ENCODE results near the gene ACP1. TPM values are rescaled to one million over a fixed set of nuclear protein-coding genes. Genes with fewer than 3 reads are reported as not detected.

The ACP1 gene
- total and polyA plus RNA-seq, 10 of the 15 experiments (the other 5 are each of a cell fraction or from before 2014, with no cell fraction given), result 120 to 468 (median 175) TPM

DNA sequence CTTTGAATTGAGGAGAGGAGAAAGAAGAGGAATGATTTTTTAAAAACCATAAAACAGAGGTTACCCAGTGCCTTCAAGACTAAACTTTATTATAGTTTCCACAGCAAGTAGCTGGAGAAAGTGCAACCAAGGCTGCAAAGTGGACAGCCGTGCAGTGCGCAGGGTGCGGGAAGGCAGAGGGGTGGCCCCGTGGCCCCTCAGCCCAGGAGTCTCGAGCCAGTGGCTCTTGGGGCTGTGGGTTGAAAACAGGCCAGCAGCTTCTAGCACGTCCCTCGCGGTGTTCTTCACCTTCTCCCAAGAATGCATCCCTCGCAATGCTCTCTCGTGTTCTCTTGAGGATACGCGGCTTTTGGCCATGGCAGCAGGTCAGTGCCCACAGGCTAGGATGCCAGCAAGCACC is 51.6 kb downstream of the ACP1 start (continued):
- TF ChIP-seq, protein P1, sequence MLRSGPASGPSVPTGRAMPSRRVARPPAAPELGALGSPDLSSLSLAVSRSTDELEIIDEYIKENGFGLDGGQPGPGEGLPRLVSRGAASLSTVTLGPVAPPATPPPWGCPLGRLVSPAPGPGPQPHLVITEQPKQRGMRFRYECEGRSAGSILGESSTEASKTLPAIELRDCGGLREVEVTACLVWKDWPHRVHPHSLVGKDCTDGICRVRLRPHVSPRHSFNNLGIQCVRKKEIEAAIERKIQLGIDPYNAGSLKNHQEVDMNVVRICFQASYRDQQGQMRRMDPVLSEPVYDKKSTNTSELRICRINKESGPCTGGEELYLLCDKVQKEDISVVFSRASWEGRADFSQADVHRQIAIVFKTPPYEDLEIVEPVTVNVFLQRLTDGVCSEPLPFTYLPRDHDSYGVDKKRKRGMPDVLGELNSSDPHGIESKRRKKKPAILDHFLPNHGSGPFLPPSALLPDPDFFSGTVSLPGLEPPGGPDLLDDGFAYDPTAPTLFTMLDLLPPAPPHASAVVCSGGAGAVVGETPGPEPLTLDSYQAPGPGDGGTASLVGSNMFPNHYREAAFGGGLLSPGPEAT (IDR thresholded peaks at IDR 0.05; ENCODE audit: low read depth), result no peak

DNA sequence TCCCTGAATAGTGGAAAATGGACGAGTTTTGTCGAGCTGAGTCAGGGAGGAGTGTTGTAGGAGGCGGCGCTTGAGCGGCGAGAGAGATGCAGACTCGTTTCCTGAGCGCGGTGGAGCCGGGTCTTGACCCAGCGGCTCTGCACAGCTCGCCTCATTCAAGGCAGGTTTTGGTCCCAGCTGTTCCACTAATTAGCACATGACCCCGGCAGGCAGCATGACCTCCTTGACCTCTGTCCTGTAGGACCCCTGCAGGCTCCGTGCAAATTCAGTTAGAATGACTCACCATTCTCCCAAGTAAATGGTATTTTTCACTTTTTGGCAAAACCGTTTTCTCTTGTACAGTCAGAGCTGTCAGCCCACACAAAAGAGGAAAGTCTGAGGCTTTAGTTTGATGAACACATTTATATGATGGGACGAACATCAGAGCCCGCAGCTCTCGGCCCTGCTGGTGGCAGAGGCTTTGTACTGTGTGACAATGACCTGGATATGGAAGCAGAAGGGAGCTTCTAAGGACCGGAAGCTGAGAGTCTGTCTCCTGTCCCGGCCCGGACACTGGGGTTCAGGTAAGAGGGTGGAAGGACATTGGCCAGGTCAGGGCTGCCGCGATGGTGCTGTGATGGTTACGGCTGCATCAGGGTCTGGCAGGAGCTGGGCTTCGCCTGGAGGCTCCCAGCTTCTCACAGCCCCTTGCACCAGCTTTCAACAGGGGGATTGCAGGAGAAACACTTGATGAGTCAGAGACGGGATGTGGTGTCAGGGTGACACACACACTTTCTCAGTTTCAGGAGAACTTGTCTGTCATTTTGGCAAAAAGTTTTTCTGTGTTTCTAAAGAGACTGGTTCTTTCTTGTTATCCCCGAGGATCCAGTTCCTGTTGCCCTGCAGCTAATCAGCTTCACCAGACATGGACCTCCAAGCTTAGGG is 53.0 kb downstream of the ACP1 start:
- Histone ChIP-seq H3K4me3 (no peak overlapping the region), H3K4me2 (ENCODE audit: control insufficient read depth, insufficient read depth) (no peak overlapping the region), H2AFZ (ENCODE audit: control insufficient read depth, low read depth, low read length) (no peak overlapping the region), H3K27me3 (replicated peaks in 1 of 2; ENCODE audit: control insufficient read depth in 2 of 2, insufficient read depth in 2 of 2, low read length in 1 of 2) (no peaks in the 10 kb centered on the region; a peak in 1 of 4 replicates), H4K20me1 (ENCODE audit: control insufficient read depth, insufficient read depth) (no peaks in the 10 kb centered on the region), H3K9ac (ENCODE audit: control insufficient read depth, insufficient read depth, low read length) (no peak overlapping the region), H3K4me1 (ENCODE audit: control insufficient read depth, insufficient read depth, low read length) (no peaks in the 10 kb centered on the region), H3K79me2 (ENCODE audit: control insufficient read depth, insufficient read depth, low read length) (no peaks in the 10 kb centered on the region), H3K36me3 (ENCODE audit: control insufficient read depth in 2 of 2, insufficient read depth in 2 of 2, low read length in 1 of 2) (no peaks in the 10 kb centered on the region), H3K9me3 (replicated peaks; ENCODE audit: control insufficient read depth, insufficient read depth, low read length) (no peaks in the 10 kb centered on the region; the same call in 2 of the 3 replicates), H3K27ac (ENCODE audit: control insufficient read depth, insufficient read depth) (no peak overlapping the region)
- ChIA-PET RAD21 (ENCODE audit: unreplicated experiment) (no interaction called here), POLR2A (interaction anchor here (0.7 kb wide), 1 partner anchor 223 kb away, joined by 3 read pairs; no protein-coding TSS in a partner anchor), CTCF (no interaction called here), SMC1A (ENCODE audit: uncharacterized antibody, unreplicated experiment) (no interaction called here)
- no peak for TF ChIP-seq ZNF207 (IDR thresholded peaks at IDR 0.05; ENCODE audit: borderline replicate concordance)
- TF ChIP-seq RCOR1 (conservative IDR thresholded peaks at IDR 0.05; ENCODE audit: low read depth, low read length), result no peak
- no peak for TF ChIP-seq ZNF274 (IDR thresholded peaks at IDR 0.05; ENCODE audit: insufficient read depth, insufficient read length)
- no peak for TF ChIP-seq BMI1 (IDR thresholded peaks at IDR 0.05; ENCODE audit: borderline replicate concordance)
- 0 out of 2 replicates have a peak, but pooled peaks have one; percentile 10 for TF ChIP-seq RUNX3 (IDR thresholded peaks at IDR 0.05; ENCODE audit: low read length)
- 57% methylated on average over 27 of the region's 27 CpGs for WGBS (ENCODE audit: insufficient coverage, insufficient replicate concordance, low lambda C conversion rate, missing lambda C conversion rate)
- FAIRE-seq, result no peak
- intact Hi-C loops (cut with micrococcal nuclease; ENCODE audit: unreplicated experiment), result no loop called here
- no TSS peak for BruUV-seq (replicated peaks)
- in situ Hi-C loops (cut with MboI), result no loop called here
- ATAC-seq, result peak; percentile 60
- DNase-seq (ENCODE audit: low read depth, low spot score), result no peak
